NB4 (cell line): ENCODE results near the gene DAAM1.

Experiments
- MYC ChIP-seq: IDR thresholded peaks from 2 replicates; pipeline ENCODE4 v1.6.1; 2011; ENCODE audit warnings: low read depth, low read length
- POLR2A ChIP-seq: IDR thresholded peaks from 2 replicates; pipeline ENCODE4 v1.6.1; 2011; ENCODE audit warnings: mild to moderate bottlenecking; ENCODE audit not compliant: insufficient read length; ENCODE audit errors: extremely low read depth
- TF ChIP-seq, protein P1 (sequence below): IDR thresholded peaks from one replicate; pipeline ENCODE4 v1.5.1; 2012; ENCODE audit warnings: low read depth, low read length
- TF ChIP-seq, protein P2 (sequence below): IDR thresholded peaks from 2 replicates; pipeline ENCODE4 v1.6.1; 2011; ENCODE audit warnings: low read depth, low read length

DNA sequence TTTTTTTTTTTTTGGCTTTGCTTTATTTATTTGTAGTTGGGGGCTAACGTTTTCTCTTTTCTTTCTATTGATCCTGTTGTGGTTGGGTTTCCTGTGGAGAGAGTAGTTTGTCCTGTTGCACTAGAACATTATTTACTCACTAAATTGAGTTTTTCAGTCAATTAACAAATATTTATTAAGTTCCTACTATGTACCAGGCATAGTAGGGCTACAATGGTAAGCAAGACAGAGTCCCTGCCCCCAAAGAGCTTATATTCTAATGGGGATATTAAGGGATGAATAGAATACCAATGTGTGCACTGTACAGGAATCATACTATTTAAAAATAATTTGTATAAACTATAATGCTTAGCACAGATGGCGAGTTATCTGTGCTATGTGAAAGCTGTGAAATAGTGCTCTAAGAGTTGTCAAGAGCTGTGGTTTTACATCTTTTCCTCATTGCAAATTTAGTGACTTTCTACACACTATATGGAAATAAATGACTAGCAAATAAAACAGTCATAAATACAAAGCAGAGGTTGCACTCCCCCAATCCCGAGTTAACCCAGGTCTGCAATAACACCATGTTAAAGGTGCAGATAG is 181.8 kb downstream of the DAAM1 start:
- TF ChIP-seq POLR2A = no peak
- TF ChIP-seq, protein P1, sequence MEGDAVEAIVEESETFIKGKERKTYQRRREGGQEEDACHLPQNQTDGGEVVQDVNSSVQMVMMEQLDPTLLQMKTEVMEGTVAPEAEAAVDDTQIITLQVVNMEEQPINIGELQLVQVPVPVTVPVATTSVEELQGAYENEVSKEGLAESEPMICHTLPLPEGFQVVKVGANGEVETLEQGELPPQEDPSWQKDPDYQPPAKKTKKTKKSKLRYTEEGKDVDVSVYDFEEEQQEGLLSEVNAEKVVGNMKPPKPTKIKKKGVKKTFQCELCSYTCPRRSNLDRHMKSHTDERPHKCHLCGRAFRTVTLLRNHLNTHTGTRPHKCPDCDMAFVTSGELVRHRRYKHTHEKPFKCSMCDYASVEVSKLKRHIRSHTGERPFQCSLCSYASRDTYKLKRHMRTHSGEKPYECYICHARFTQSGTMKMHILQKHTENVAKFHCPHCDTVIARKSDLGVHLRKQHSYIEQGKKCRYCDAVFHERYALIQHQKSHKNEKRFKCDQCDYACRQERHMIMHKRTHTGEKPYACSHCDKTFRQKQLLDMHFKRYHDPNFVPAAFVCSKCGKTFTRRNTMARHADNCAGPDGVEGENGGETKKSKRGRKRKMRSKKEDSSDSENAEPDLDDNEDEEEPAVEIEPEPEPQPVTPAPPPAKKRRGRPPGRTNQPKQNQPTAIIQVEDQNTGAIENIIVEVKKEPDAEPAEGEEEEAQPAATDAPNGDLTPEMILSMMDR = no peak
- TF ChIP-seq, protein P2, sequence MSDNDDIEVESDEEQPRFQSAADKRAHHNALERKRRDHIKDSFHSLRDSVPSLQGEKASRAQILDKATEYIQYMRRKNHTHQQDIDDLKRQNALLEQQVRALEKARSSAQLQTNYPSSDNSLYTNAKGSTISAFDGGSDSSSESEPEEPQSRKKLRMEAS = no peak
- TF ChIP-seq MYC = no peak
